Body of pancreas (tissue), 4 donors: ENCODE data around the gene CMKLR1.

Source experiments
- CTCF ChIP-seq, 7 experiments: fragments of 450-650 bp in 4 of 7; fragments of 200-600 bp in 3 of 7; sonication (generic) in 3 of 7; IDR thresholded peaks; one replicate each; pipeline ENCODE4 v1.5.1; 2016 to 2019; ENCODE audit warnings: antibody characterized with exemption in 7 of 7
- POLR2A ChIP-seq, 3 donors: fragments of 450-650 bp; IDR thresholded peaks; one replicate each; pipeline ENCODE4 v1.6.1; 2016; ENCODE audit warnings: antibody characterized with exemption in 3 of 3, mild to moderate bottlenecking in 2 of 3

GRCh38 chr12:108266131-108266530 is 73.0 kb downstream of the CMKLR1 start:
- TF ChIP-seq CTCF (IDR thresholded peaks at IDR 0.05) = no peak
- TF ChIP-seq POLR2A (IDR thresholded peaks at IDR 0.05) = no peak
